Measurements from ENCODE around the gene PATJ. TPM values are rescaled to one million over a fixed set of nuclear protein-coding genes. Genes with fewer than 3 reads are reported as not detected.

PATJ gene
- total RNA-seq, 1 donor from 2014 or later = 11.3 TPM

DNA sequence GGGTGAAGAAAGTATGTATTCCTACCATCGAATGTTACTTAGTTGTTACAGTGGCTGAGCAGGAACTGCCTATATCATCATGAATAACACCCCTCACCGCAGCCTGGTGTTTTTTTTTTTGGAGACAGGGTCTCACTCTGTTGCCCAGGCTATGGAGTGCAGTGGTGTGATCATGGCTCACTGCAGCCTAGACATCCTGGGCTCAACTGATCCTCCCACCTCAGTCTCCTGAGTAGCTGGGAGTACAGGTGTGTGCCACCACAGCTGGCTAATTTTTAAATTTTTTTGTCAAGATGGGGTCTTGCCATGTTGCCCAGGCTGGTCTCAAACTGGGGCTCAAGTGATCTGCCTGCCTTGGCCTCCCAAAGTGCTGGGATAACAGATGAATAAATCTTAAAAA is 7.3 kb downstream of the PATJ start:
- Mint-ChIP-seq H3K27me3 (ENCODE audit: unreplicated experiment) (no peaks in the 10 kb centered on the region), H3K4me3 (ENCODE audit: unreplicated experiment) (no peak overlapping the region), H3K9me3 (ENCODE audit: unreplicated experiment) (no peaks in the 10 kb centered on the region), H3K36me3 (ENCODE audit: unreplicated experiment) (no peaks in the 10 kb centered on the region), H3K4me1 (ENCODE audit: unreplicated experiment) (peaks cover 14% of the 10 kb centered on the region), H3K27ac (ENCODE audit: unreplicated experiment) (no peak overlapping the region)
- peak; percentile 32 for DNase-seq (ENCODE audit: extremely low spot score, unreplicated experiment)
- TF ChIP-seq, protein P1, sequence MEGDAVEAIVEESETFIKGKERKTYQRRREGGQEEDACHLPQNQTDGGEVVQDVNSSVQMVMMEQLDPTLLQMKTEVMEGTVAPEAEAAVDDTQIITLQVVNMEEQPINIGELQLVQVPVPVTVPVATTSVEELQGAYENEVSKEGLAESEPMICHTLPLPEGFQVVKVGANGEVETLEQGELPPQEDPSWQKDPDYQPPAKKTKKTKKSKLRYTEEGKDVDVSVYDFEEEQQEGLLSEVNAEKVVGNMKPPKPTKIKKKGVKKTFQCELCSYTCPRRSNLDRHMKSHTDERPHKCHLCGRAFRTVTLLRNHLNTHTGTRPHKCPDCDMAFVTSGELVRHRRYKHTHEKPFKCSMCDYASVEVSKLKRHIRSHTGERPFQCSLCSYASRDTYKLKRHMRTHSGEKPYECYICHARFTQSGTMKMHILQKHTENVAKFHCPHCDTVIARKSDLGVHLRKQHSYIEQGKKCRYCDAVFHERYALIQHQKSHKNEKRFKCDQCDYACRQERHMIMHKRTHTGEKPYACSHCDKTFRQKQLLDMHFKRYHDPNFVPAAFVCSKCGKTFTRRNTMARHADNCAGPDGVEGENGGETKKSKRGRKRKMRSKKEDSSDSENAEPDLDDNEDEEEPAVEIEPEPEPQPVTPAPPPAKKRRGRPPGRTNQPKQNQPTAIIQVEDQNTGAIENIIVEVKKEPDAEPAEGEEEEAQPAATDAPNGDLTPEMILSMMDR (IDR thresholded peaks at IDR 0.05) = no peak

DNA sequence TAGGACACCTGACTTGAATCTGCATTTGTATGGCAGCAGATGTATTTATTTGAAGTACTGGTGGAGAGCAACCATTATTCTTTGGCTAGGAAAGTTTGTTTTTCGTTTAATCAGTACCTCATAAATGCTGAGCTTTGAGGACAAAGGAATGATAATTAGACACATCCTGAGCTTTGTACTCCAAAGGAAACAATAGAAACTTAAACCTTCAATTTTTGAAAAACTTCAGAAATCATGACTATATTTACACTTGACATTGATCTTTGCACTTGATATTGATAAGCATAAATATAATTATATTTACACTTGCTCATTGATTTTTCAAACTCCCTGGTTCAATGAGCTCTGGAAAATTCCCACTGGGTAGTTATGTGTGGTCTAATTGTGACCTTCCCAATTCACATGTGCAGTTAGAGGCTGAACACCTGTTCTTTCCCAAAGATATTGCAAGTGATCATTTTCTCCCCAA is 10.7 kb downstream of the PATJ start:
- no peak overlapping the region for H3K27ac Mint-ChIP-seq (ENCODE audit: unreplicated experiment)

DNA sequence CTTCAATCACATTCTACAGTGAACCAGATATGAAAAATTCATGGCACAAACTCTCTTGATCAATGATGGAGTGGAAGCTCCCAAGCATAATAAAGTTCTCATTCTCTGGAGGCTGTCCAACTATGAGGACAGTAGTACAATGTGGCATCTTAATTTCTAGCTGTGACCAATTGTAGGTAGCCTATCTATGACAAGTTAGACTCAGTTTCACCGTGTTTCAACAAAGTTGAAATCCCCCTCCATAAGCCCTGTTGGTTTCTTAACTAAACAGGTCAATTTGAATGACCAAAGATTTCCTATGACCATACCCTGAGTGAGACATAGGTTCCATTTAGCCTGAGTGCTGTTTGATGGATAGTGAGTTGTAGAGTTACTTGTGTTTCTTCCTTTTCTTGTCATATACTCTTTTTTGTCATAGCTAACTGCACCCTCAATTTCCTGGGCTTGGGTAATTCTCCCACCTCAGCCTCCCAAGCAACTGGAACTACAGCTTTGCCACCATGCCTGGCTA is 11.8 kb downstream of the PATJ start:
- Mint-ChIP-seq H3K4me3 (ENCODE audit: unreplicated experiment) (no peak overlapping the region), H3K27ac (ENCODE audit: unreplicated experiment) (no peak overlapping the region), H3K4me1 (ENCODE audit: unreplicated experiment) (peaks cover 4% of the 10 kb centered on the region), H3K9me3 (ENCODE audit: unreplicated experiment) (no peaks in the 10 kb centered on the region), H3K36me3 (ENCODE audit: unreplicated experiment) (no peaks in the 10 kb centered on the region), H3K27me3 (ENCODE audit: unreplicated experiment) (no peaks in the 10 kb centered on the region)
- no peak for DNase-seq (ENCODE audit: extremely low spot score, unreplicated experiment)
- TF ChIP-seq, protein P1 (IDR thresholded peaks at IDR 0.05) = no peak

More for the DNA sequence above, 10.7 kb downstream of the PATJ start:
- Mint-ChIP-seq H3K36me3 (ENCODE audit: unreplicated experiment) (no peaks in the 10 kb centered on the region), H3K27me3 (ENCODE audit: unreplicated experiment) (no peaks in the 10 kb centered on the region), H3K4me1 (ENCODE audit: unreplicated experiment) (no peaks in the 10 kb centered on the region), H3K4me3 (ENCODE audit: unreplicated experiment) (no peak overlapping the region), H3K9me3 (ENCODE audit: unreplicated experiment) (no peaks in the 10 kb centered on the region)
- no peak for DNase-seq (ENCODE audit: extremely low spot score, unreplicated experiment)
- TF ChIP-seq, protein P1 (IDR thresholded peaks at IDR 0.05) = no peak

DNA sequence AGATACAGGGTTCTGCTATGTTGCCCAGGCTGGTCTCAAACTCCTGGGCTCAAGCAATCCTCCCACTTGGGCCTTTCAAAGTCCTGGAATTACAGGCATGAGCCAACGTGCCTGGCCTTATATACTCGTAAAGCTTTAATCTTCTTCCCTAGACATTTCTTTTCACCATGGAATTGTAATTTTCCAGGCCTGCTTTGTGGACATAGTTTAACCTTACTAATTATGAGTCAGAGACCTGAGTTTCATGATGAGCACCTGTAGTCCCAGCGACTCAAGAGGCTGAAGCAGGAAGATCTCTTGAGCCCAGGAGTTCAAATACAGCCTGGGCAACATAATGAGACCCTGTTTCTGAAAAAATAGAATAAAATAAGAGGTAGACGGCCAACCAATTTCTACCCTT is 12.3 kb downstream of the PATJ start:
- Mint-ChIP-seq H3K27ac (ENCODE audit: unreplicated experiment) (no peak overlapping the region), H3K9me3 (ENCODE audit: unreplicated experiment) (no peaks in the 10 kb centered on the region)
- TF ChIP-seq, protein P1 (IDR thresholded peaks at IDR 0.05) = no peak

DNA sequence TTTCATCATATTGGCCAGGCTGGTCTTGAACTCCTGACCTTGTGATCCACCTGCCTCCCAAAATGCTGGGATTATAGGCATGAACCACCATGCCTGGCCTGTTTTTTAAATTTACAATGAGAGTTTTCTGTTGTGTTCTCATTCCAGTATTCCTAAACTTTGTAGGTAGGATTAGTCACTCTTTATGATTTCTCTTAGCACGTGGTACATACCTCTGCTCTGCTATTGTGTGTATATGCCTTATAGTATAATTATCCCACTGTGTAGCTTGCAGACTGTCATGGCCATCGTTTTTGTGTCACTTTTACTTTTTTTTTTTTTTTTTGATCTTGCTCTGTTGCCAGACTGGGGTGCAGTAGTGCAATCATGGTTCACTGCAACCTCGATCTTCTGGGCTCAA is 14.5 kb downstream of the PATJ start:
- H3K36me3 Mint-ChIP-seq (ENCODE audit: unreplicated experiment) = no peaks in the 10 kb centered on the region
- DNase-seq (ENCODE audit: extremely low spot score, unreplicated experiment) = no peak
- no peak overlapping the region for H3K27ac Mint-ChIP-seq (ENCODE audit: unreplicated experiment)
- no peaks in the 10 kb centered on the region for H3K9me3 Mint-ChIP-seq (ENCODE audit: unreplicated experiment)
- H3K4me3 Mint-ChIP-seq (ENCODE audit: unreplicated experiment) = no peak overlapping the region
- TF ChIP-seq, protein P1 (IDR thresholded peaks at IDR 0.05) = no peak
- H3K4me1 Mint-ChIP-seq (ENCODE audit: unreplicated experiment) = peaks cover 4% of the 10 kb centered on the region
- H3K27me3 Mint-ChIP-seq (ENCODE audit: unreplicated experiment) = no peaks in the 10 kb centered on the region

More for the DNA sequence above, 12.3 kb downstream of the PATJ start:
- DNase-seq (ENCODE audit: extremely low spot score, unreplicated experiment) = peak; percentile 8
- Mint-ChIP-seq H3K27me3 (ENCODE audit: unreplicated experiment) (no peaks in the 10 kb centered on the region), H3K4me3 (ENCODE audit: unreplicated experiment) (no peak overlapping the region), H3K4me1 (ENCODE audit: unreplicated experiment) (peaks cover 4% of the 10 kb centered on the region), H3K36me3 (ENCODE audit: unreplicated experiment) (no peaks in the 10 kb centered on the region)
